HL-60 (cell line): ENCODE data around the gene TIMP3.

Experiments used
- DNase-seq, 2 experiments: peaks; one replicate each; pipeline ENCODE4 v3.0.0-alpha.2; 2010 to 2020; ENCODE audit warnings: low read depth in 1 of 2, low spot score in 1 of 2
- H3K27ac ChIP-seq: fragments of 250-450 bp; sonication (Bioruptor Pico); replicated peaks from 2 replicates; pipeline ENCODE4 v1.5.1; 2020; ENCODE audit warnings: mild to moderate bottlenecking, moderate library complexity
- H3K27me3 ChIP-seq: fragments of 250-450 bp; sonication (Bioruptor Pico); 2 replicates; pipeline ENCODE4 v1.5.1; 2021; ENCODE audit warnings: mild to moderate bottlenecking, moderate library complexity; ENCODE audit not compliant: insufficient read depth, poor library complexity, severe bottlenecking
- H3K4me3 ChIP-seq: replicated peaks from 2 replicates; pipeline ENCODE4 v1.5.1; 2011; ENCODE audit warnings: mild to moderate bottlenecking, control low read depth, low read length; ENCODE audit not compliant: insufficient read depth
- GABPA ChIP-seq: IDR thresholded peaks from 2 replicates; pipeline ENCODE4 v1.6.1; 2012; ENCODE audit warnings: low read depth
- POLR2AphosphoS5 ChIP-seq: IDR thresholded peaks from 2 replicates; pipeline ENCODE4 v1.6.1; 2012; ENCODE audit warnings: low read depth
- REST ChIP-seq: IDR thresholded peaks from 2 replicates; pipeline ENCODE4 v1.6.1; 2012; ENCODE audit warnings: low read depth; ENCODE audit not compliant: insufficient replicate concordance
- SPI1 ChIP-seq: IDR thresholded peaks from 2 replicates; pipeline ENCODE4 v1.6.1; 2012; ENCODE audit warnings: low read depth, mild to moderate bottlenecking, borderline replicate concordance
- TF ChIP-seq, protein P1 (sequence below): IDR thresholded peaks from one replicate; pipeline ENCODE4 v1.5.1; 2011; ENCODE audit warnings: low read length, control low read depth, inconsistent platforms; ENCODE audit not compliant: insufficient read depth

The TIMP3 gene

GRCh38 chr22:32862936-32863661 lies 61.6 kb downstream of the TIMP3 start:
- TF ChIP-seq SPI1 (no peak), GABPA (no peak), POLR2AphosphoS5 (no peak), REST (no peak)
- TF ChIP-seq, protein P1, sequence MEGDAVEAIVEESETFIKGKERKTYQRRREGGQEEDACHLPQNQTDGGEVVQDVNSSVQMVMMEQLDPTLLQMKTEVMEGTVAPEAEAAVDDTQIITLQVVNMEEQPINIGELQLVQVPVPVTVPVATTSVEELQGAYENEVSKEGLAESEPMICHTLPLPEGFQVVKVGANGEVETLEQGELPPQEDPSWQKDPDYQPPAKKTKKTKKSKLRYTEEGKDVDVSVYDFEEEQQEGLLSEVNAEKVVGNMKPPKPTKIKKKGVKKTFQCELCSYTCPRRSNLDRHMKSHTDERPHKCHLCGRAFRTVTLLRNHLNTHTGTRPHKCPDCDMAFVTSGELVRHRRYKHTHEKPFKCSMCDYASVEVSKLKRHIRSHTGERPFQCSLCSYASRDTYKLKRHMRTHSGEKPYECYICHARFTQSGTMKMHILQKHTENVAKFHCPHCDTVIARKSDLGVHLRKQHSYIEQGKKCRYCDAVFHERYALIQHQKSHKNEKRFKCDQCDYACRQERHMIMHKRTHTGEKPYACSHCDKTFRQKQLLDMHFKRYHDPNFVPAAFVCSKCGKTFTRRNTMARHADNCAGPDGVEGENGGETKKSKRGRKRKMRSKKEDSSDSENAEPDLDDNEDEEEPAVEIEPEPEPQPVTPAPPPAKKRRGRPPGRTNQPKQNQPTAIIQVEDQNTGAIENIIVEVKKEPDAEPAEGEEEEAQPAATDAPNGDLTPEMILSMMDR, result no peak

DNA sequence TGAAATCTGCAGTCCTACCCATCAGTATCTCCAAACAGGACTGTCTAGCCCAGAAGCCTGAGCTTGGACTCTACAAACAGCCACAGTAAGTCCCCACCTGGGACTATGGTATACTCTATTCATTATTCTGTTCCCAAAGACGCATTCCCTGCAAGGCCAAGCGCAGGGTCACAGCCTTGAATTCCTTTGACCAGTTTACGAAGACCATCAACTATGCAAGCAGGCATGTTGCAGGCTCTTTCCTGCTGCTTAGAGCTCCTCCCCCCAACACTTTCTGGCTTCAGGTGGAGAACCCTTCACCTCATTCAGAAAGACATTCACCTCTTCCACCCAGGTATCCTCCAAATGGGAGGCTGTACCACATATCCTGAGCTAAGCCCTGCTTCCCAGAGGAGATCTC lies 62.5 kb downstream of the TIMP3 start:
- no peaks in the 10 kb centered on the region for H3K27me3 ChIP-seq

More at GRCh38 chr22:32862936-32863661, 61.6 kb downstream of the TIMP3 start:
- no peak overlapping the region for H3K27ac ChIP-seq
- no peak for DNase-seq
- H3K27me3 ChIP-seq, result no peaks in the 10 kb centered on the region
- H3K4me3 ChIP-seq, result no peak overlapping the region

GRCh38 chr22:32864596-32864995 lies 63.1 kb downstream of the TIMP3 start:
- Histone ChIP-seq H3K27ac (no peak overlapping the region), H3K27me3 (no peaks in the 10 kb centered on the region), H3K4me3 (no peak overlapping the region)
- TF ChIP-seq SPI1 (no peak), GABPA (no peak), REST (no peak), POLR2AphosphoS5 (no peak)
- TF ChIP-seq, protein P1, result no peak
- DNase-seq, result no peak

More for the DNA sequence above, 62.5 kb downstream of the TIMP3 start:
- Histone ChIP-seq H3K4me3 (no peak overlapping the region), H3K27ac (no peak overlapping the region)
- DNase-seq, result no peak
- TF ChIP-seq, protein P1, result no peak
- TF ChIP-seq POLR2AphosphoS5 (no peak), GABPA (no peak), SPI1 (no peak), REST (no peak)
